Lung (tissue), 12 donors: ENCODE data around the gene ULK2. TPM values are rescaled to one million over a fixed set of nuclear protein-coding genes. Genes with fewer than 3 reads are reported as not detected.

Experiments
- ATAC-seq: fragments of 200-7000 bp; cut with Tn5 transposase; one replicate; pipeline ENCODE4 v1.9.1; 2020; ENCODE audit warnings: moderate number of reproducible peaks; ENCODE audit not compliant: insufficient read depth, low FRiP score
- DNase-seq, 3 donors: peaks; one replicate each; pipeline ENCODE4 v3.0.0-alpha.2; 2013 to 2017
- H3K27ac ChIP-seq, 2 donors: one replicate each; pipeline ENCODE4 v1.5.1; 2013; ENCODE audit warnings: mild to moderate bottlenecking in 2 of 2, moderate library complexity in 2 of 2, control low read depth in 1 of 2, inconsistent platforms in 1 of 2, low read depth in 1 of 2, low read length in 1 of 2
- H3K27me3 ChIP-seq, 3 donors: one replicate each; pipeline ENCODE4 v1.5.1; 2013; ENCODE audit warnings: low read length in 2 of 3; ENCODE audit not compliant: control insufficient read depth in 3 of 3, insufficient read depth in 3 of 3
- H3K36me3 ChIP-seq, 4 donors: one replicate each; pipeline ENCODE4 v1.5.1; 2013; ENCODE audit warnings: low read length in 4 of 4, mild to moderate bottlenecking in 1 of 4, moderate library complexity in 1 of 4; ENCODE audit not compliant: control insufficient read depth in 4 of 4, insufficient read depth in 4 of 4
- H3K4me1 ChIP-seq, 5 donors: one replicate each; pipeline ENCODE4 v1.5.1; 2013; ENCODE audit warnings: low read length in 5 of 5, mild to moderate bottlenecking in 2 of 5, moderate library complexity in 1 of 5; ENCODE audit not compliant: control insufficient read depth in 5 of 5, insufficient read depth in 5 of 5
- H3K4me3 ChIP-seq: one replicate; pipeline ENCODE4 v1.5.1; 2013; ENCODE audit warnings: mild to moderate bottlenecking, control low read depth, moderate library complexity
- H3K9ac ChIP-seq, 2 donors: one replicate each; pipeline ENCODE4 v1.5.1; 2013; ENCODE audit warnings: low read length in 2 of 2, control low read depth in 1 of 2; ENCODE audit not compliant: insufficient read depth in 1 of 2
- H3K9me3 ChIP-seq, 4 donors: one replicate each; pipeline ENCODE4 v1.5.1; 2013; ENCODE audit warnings: low read length in 3 of 4, mild to moderate bottlenecking in 1 of 4, moderate library complexity in 1 of 4; ENCODE audit not compliant: control insufficient read depth in 4 of 4, insufficient read depth in 3 of 4
- WGBS, 2 donors: extraction: QIAGEN DNeasy Blood & Tissue Kit; methylation state at CpG; one replicate each; pipeline ENCODE4 v1.1.7; 2013; 5-methylcytosine and 5-hydroxymethylcytosine counted together
- polyA plus RNA-seq, 2 donors: library from polyadenylated mRNA; stranded (reverse); fragments of 200-250 nt; gene quantifications; one replicate each; pipeline ENCODE4 v1.2.1, GENCODE V29; 2013
- total RNA-seq, 2 donors: library from RNA; depleted of rRNA in 1 of 2; stranded (reverse); fragments of >200 nt in 1 of 2; gene quantifications; one replicate each; pipeline ENCODE4 v1.2.1, GENCODE V29; 2014 to 2021
- TF ChIP-seq, protein P1 (sequence below): IDR thresholded peaks from 2 replicates; pipeline ENCODE4 v1.5.1; 2012; ENCODE audit warnings: mild to moderate bottlenecking; ENCODE audit errors: control extremely low read depth, extremely low read depth
- donor health status: control.
- donor health status: control.
- donor health status: Bipolar disorder and iron deficiency.
- donor health status: healthy.
- donor health status: DM: yes; HTN: yes; CAD: no.

Gene ULK2
- total and polyA plus RNA-seq, 4 donors = 5.8 to 61.4 (median 16.5) TPM

DNA sequence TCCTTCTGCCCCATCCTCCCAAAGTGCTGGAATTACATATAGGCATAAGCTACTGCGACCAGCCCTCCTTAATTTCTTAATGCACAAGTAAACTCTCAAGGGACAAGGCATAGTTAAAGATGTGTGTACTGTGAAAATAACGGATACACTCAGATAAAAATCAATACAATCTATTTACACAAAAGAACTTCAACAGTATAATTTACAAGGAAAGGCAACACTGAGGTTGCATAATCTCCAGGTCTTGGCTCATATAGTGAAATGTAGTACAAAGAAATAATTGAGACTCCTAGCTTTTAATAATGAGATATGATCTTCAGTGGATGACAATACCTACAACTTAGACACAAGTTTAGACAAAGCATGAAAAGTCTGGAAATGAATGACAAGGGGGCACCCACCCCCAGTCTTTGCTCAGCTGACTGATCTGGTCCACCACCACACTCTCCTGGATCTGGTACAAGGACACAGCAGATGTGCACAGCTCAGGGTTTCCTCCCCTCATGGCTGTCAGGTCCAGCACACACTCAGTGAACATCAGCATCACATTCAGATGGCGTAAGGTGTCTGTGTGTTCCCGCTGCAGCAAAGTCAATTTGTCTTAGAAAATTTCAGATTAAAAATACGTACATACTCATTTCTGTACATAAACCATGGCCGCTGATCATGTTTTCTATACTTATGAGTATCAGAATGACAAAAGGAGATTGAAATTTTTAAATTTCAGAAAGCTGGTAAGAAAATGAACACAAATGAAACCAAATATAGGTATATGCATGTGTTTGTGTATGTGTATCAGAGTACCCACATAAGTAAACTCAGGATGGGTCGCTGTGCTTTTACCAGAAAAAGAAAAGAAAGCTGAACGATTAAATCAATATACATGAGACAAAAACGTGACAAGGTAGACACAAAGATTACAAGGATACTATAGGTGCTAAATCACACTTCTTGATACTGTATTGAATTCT is 86.0 kb downstream of the ULK2 start:
- Histone ChIP-seq H3K36me3 (peaks cover 7 to 34% (median 15%) of the 10 kb centered on the region in 4 donors), H3K4me1 (no peaks in the 10 kb centered on the region)

DNA sequence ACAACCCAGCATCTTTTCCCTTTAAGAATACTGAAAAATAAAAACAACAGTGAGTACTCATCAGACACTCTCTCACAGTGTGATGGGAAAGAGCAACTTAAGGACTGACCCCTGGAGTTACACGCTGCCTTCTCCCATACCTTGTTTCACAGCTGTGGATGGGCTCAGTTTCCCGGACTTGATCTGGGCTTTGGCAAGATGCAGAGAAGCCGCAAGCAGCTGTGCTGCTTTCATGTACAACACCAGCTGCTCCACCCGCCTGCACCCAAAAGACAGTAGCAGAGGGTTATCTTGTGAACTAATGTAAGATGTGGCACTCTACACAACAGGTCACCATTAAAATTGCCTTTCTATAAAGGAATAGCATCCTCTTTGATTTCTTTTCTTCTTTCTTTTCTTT is 86.9 kb downstream of the ULK2 start:
- 93 to 97% methylated on average over 4 of the region's 4 CpGs for WGBS, 2 donors
- peaks cover 12 to 37% (median 19%) of the 10 kb centered on the region in 4 donors for H3K36me3 ChIP-seq
- DNase-seq (no peak), ATAC-seq (no peak)
- TF ChIP-seq, protein P1, sequence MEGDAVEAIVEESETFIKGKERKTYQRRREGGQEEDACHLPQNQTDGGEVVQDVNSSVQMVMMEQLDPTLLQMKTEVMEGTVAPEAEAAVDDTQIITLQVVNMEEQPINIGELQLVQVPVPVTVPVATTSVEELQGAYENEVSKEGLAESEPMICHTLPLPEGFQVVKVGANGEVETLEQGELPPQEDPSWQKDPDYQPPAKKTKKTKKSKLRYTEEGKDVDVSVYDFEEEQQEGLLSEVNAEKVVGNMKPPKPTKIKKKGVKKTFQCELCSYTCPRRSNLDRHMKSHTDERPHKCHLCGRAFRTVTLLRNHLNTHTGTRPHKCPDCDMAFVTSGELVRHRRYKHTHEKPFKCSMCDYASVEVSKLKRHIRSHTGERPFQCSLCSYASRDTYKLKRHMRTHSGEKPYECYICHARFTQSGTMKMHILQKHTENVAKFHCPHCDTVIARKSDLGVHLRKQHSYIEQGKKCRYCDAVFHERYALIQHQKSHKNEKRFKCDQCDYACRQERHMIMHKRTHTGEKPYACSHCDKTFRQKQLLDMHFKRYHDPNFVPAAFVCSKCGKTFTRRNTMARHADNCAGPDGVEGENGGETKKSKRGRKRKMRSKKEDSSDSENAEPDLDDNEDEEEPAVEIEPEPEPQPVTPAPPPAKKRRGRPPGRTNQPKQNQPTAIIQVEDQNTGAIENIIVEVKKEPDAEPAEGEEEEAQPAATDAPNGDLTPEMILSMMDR = no peak
- no peak overlapping the region for H3K27ac ChIP-seq
- H3K9me3 ChIP-seq = no peaks in the 10 kb centered on the region
- no peaks in the 10 kb centered on the region for H3K27me3 ChIP-seq
- no peak overlapping the region for H3K9ac ChIP-seq
- H3K4me1 ChIP-seq = no peaks in the 10 kb centered on the region
- H3K4me3 ChIP-seq = no peak overlapping the region

More for the DNA sequence above, 86.0 kb downstream of the ULK2 start:
- WGBS, 2 donors = 86 to 93% methylated on average over 9 of the region's 9 CpGs
- DNase-seq = no peak
- no peak overlapping the region for H3K4me3 ChIP-seq
- no peak overlapping the region for H3K27ac ChIP-seq
- H3K27me3 ChIP-seq = no peaks in the 10 kb centered on the region
- no peaks in the 10 kb centered on the region for H3K9me3 ChIP-seq
- H3K9ac ChIP-seq = no peak overlapping the region
- TF ChIP-seq, protein P1 = no peak
- ATAC-seq = no peak

DNA sequence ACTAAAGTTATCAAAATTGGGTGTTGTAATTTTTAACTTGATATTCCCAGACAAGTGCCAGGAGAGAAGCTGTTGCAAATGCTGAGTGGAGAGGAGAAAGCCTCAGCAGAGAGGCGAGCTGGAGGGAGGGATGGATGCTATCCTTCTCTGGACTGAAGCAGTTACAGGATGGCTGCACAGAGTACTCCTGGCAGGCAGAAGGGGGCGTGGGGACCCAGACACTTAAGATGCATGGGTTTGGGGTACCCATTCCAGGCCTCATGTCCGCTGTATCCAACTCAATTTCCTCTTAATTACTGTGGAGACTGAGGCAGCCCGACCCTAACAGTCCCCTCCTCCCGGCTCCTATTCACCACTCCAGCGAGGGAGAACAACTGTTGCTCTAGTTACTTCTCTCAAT is 94.2 kb downstream of the ULK2 start:
- H3K9me3 ChIP-seq = no peaks in the 10 kb centered on the region
- ATAC-seq (no peak), DNase-seq (no peak)
- no peaks in the 10 kb centered on the region for H3K4me1 ChIP-seq
- WGBS, 2 donors = 93 to 95% methylated on average over 6 of the region's 6 CpGs
- TF ChIP-seq, protein P1 = no peak
- H3K27ac ChIP-seq = no peak overlapping the region
- H3K4me3 ChIP-seq = no peak overlapping the region
- H3K27me3 ChIP-seq = no peaks in the 10 kb centered on the region
- peaks cover 11 to 20% (median 14%) of the 10 kb centered on the region in 4 donors for H3K36me3 ChIP-seq
- H3K9ac ChIP-seq = no peak overlapping the region
